Tibial nerve (tissue), 4 donors: Measurements from ENCODE around the gene ITFG1. TPM values are rescaled to one million over a fixed set of nuclear protein-coding genes. Genes with fewer than 3 reads are reported as not detected.

Experiments used
- DNase-seq, 2 donors: peaks; one replicate each; pipeline ENCODE4 v3.0.0-alpha.2; 2019; ENCODE audit warnings: low spot score in 2 of 2
- H3K27ac ChIP-seq, 4 donors: fragments of 200-600 bp; sonication (generic) in 3 of 4; one replicate each; pipeline ENCODE4 v1.5.1; 2017 to 2019; ENCODE audit warnings: mild to moderate bottlenecking in 1 of 4
- H3K27me3 ChIP-seq, 2 donors: fragments of 200-600 bp; sonication (generic) in 1 of 2; one replicate each; pipeline versions ENCODE4 v1.5.1 to v1.6.0; 2017 to 2019
- H3K36me3 ChIP-seq, 3 donors: fragments of 200-600 bp; sonication (generic); one replicate each; pipeline ENCODE4 v1.5.1; 2018 to 2019
- H3K4me1 ChIP-seq, 4 donors: fragments of 200-600 bp; sonication (generic) in 3 of 4; one replicate each; pipeline ENCODE4 v1.5.1; 2017 to 2019
- H3K4me3 ChIP-seq, 4 donors: fragments of 200-600 bp; sonication (generic) in 3 of 4; one replicate each; pipeline ENCODE4 v1.5.1; 2017 to 2019; ENCODE audit warnings: mild to moderate bottlenecking in 1 of 4, moderate library complexity in 1 of 4
- H3K9me3 ChIP-seq, 4 donors: fragments of 200-600 bp; sonication (generic) in 3 of 4; one replicate each; pipeline ENCODE4 v1.5.1; 2017 to 2019
- EP300 ChIP-seq, 2 donors: sonication (generic); formaldehyde crosslinking; IDR thresholded peaks; one replicate each; pipeline ENCODE4 v1.6.1; 2017; ENCODE audit warnings: antibody characterized with exemption in 2 of 2, mild to moderate bottlenecking in 1 of 2
- POLR2A ChIP-seq, 2 donors: fragments of 450-650 bp; IDR thresholded peaks; one replicate each; pipeline ENCODE4 v1.6.1; 2017; ENCODE audit warnings: antibody characterized with exemption in 2 of 2, mild to moderate bottlenecking in 2 of 2, moderate library complexity in 2 of 2
- WGBS, 2 donors: methylation state at CpG; one replicate each; pipeline ENCODE4 v1.1.5; 2018; 5-methylcytosine and 5-hydroxymethylcytosine counted together
- total RNA-seq, 4 donors: library from RNA; depleted of rRNA; stranded (reverse); fragments of >200 nt; gene quantifications; one replicate each; pipeline ENCODE4 v1.1.0, GENCODE V29; 2016
- TF ChIP-seq, protein P1 (sequence below), 5 experiments: fragments of 200-600 bp in 3 of 5; fragments of 450-650 bp in 2 of 5; sonication (generic) in 3 of 5; IDR thresholded peaks; one replicate each; pipeline ENCODE4 v1.5.1; 2016 to 2019; ENCODE audit warnings: antibody characterized with exemption in 5 of 5, mild to moderate bottlenecking in 3 of 5, moderate library complexity in 2 of 5

Gene ITFG1
- total RNA-seq, 4 donors from 2014 or later: 36.6 to 52.1 (median 40.9) TPM

GRCh38 chr16:47431960-47432359, 28.9 kb downstream of the ITFG1 start:
- H3K9me3 ChIP-seq: no peaks in the 10 kb centered on the region
- 77 to 85% methylated on average over 3 of the region's 3 CpGs for WGBS, 2 donors
- H3K27ac ChIP-seq: no peak overlapping the region
- H3K36me3 ChIP-seq: peaks cover 0 to 29% (median 6%) of the 10 kb centered on the region in 3 donors
- H3K4me1 ChIP-seq: peaks cover 0 to 4% (median 0%) of the 10 kb centered on the region in 4 donors
- DNase-seq: no peak
- no peak overlapping the region for H3K4me3 ChIP-seq
- TF ChIP-seq, protein P1, sequence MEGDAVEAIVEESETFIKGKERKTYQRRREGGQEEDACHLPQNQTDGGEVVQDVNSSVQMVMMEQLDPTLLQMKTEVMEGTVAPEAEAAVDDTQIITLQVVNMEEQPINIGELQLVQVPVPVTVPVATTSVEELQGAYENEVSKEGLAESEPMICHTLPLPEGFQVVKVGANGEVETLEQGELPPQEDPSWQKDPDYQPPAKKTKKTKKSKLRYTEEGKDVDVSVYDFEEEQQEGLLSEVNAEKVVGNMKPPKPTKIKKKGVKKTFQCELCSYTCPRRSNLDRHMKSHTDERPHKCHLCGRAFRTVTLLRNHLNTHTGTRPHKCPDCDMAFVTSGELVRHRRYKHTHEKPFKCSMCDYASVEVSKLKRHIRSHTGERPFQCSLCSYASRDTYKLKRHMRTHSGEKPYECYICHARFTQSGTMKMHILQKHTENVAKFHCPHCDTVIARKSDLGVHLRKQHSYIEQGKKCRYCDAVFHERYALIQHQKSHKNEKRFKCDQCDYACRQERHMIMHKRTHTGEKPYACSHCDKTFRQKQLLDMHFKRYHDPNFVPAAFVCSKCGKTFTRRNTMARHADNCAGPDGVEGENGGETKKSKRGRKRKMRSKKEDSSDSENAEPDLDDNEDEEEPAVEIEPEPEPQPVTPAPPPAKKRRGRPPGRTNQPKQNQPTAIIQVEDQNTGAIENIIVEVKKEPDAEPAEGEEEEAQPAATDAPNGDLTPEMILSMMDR (IDR thresholded peaks at IDR 0.05): no peak
- TF ChIP-seq POLR2A (IDR thresholded peaks at IDR 0.05) (no peak), EP300 (IDR thresholded peaks at IDR 0.05) (no peak)
- no peaks in the 10 kb centered on the region for H3K27me3 ChIP-seq

DNA sequence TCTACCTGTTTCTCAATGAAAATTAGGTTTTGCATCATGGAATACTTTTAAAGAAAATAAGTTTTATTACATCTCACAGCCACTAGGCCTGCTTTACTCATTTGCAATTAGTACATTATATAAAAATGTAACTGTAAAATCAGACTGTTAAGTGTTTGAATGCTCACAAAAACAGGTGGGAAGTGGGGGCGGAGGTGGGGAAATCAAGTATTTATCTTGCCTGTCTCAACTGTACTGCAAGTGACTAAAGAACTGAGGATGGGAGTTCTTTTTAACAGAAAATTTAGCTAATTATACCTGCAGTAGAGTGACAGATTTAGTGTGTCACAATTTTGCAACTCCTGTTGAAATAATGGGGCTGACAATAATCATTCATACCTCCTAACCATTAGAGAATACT, 34.1 kb downstream of the ITFG1 start:
- Histone ChIP-seq H3K4me1 (no peaks in the 10 kb centered on the region), H3K27ac (no peak overlapping the region), H3K27me3 (no peaks in the 10 kb centered on the region), H3K36me3 (peaks cover 2 to 51% (median 6%) of the 10 kb centered on the region in 3 donors), H3K9me3 (no peaks in the 10 kb centered on the region), H3K4me3 (no peak overlapping the region)
- TF ChIP-seq, protein P1 (IDR thresholded peaks at IDR 0.05): no peak
- TF ChIP-seq POLR2A (IDR thresholded peaks at IDR 0.05) (no peak), EP300 (IDR thresholded peaks at IDR 0.05) (no peak)
- 92 to 95% methylated on average over 1 of the region's 1 CpG for WGBS, 2 donors
- DNase-seq: no peak

GRCh38 chr16:47424846-47425245, 36.0 kb downstream of the ITFG1 start:
- no peak overlapping the region for H3K4me3 ChIP-seq
- no peaks in the 10 kb centered on the region for H3K4me1 ChIP-seq
- H3K27ac ChIP-seq: no peak overlapping the region
- no peak for TF ChIP-seq POLR2A (IDR thresholded peaks at IDR 0.05)
- no peak for TF ChIP-seq EP300 (IDR thresholded peaks at IDR 0.05)
- TF ChIP-seq, protein P1 (IDR thresholded peaks at IDR 0.05): no peak
- peaks cover 2 to 51% (median 6%) of the 10 kb centered on the region in 3 donors for H3K36me3 ChIP-seq
- 87 to 94% methylated on average over 12 to 13 of the region's 13 CpGs for WGBS, 2 donors
- no peaks in the 10 kb centered on the region for H3K27me3 ChIP-seq
- no peaks in the 10 kb centered on the region for H3K9me3 ChIP-seq
- no peak for DNase-seq

DNA sequence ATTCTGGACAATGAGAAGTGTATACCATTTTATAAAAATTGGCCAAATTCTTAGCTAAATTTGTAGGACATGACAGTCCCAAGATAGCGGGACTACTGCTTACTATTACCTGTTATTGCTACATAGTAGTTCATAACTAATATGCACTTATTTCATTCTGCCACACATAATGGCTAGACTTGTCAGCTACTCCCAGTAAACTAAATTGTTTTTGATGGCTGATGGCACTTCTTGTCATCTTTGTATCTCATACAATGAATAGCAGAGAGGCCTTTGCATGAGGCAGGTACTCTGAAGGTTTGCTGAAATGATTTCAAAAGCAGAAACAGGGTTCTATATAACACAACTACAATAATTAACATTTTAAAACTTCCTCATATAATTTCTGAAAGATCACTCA, 44.0 kb downstream of the ITFG1 start:
- H3K4me1 ChIP-seq: peaks cover 0 to 11% (median 0%) of the 10 kb centered on the region in 4 donors
- TF ChIP-seq, protein P1 (IDR thresholded peaks at IDR 0.05): no peak
- TF ChIP-seq EP300 (IDR thresholded peaks at IDR 0.05) (no peak), POLR2A (IDR thresholded peaks at IDR 0.05) (no peak)
- WGBS, 2 donors: 100% methylated on average over 1 of the region's 1 CpG
- no peaks in the 10 kb centered on the region for H3K27me3 ChIP-seq
- H3K4me3 ChIP-seq: no peak overlapping the region
- H3K36me3 ChIP-seq: peaks cover 0 to 4% (median 0%) of the 10 kb centered on the region in 3 donors
- no peaks in the 10 kb centered on the region for H3K9me3 ChIP-seq
- H3K27ac ChIP-seq: no peak overlapping the region
- DNase-seq: no peak

DNA sequence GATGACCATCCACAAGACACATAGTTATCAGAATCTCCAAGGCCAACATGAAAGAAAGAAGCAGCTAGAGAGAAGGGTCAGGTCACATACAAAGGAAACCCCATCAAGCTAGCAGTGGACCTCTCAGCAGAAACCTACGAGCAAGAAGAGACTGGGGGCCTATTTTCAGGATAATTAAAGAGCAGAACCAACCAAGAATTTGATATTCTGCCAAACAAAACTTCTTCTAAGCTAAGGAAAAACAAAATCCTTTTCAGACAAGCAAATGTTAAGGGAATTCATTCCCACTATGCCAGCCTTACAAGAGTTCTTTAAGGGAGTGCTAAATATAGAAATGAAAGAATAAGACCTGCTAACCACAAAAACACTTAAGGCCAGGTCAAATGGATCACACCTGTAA, 47.8 kb downstream of the ITFG1 start:
- TF ChIP-seq POLR2A (IDR thresholded peaks at IDR 0.05): no peak
- TF ChIP-seq, protein P1 (IDR thresholded peaks at IDR 0.05): no peak
- TF ChIP-seq EP300 (IDR thresholded peaks at IDR 0.05): no peak
- Histone ChIP-seq H3K4me3 (no peak overlapping the region), H3K27ac (no peak overlapping the region), H3K36me3 (peaks cover 0 to 14% (median 0%) of the 10 kb centered on the region in 3 donors), H3K27me3 (no peaks in the 10 kb centered on the region), H3K9me3 (no peaks in the 10 kb centered on the region), H3K4me1 (peaks cover 0 to 11% (median 0%) of the 10 kb centered on the region in 4 donors)
- DNase-seq: no peak
- WGBS, 2 donors: 26 to 29% methylated on average over 1 of the region's 1 CpG
